Left lobe of liver (tissue), 2 donors: ENCODE data around the gene TBL3. TPM values are rescaled to one million over a fixed set of nuclear protein-coding genes. Genes with fewer than 3 reads are reported as not detected.

Experiments used
- ATAC-seq: fragments of 200-7000 bp; cut with Tn5 transposase; one replicate; pipeline ENCODE4 v1.9.1; 2020; ENCODE audit warnings: mild to moderate bottlenecking, moderate library complexity
- DNase-seq: peaks from one replicate; pipeline ENCODE4 v3.0.0-alpha.2; 2020; ENCODE audit warnings: low spot score
- total RNA-seq: library from RNA; stranded (reverse); gene quantifications from one replicate; pipeline ENCODE4 v1.2.1, GENCODE V29; 2021
- donor health status: DM: no; HTN: no; CAD: no; lungs with moderate emphysema.
- donor health status: DM: no; HTN: yes; CAD: no.

The TBL3 gene
- total RNA-seq, 1 donor from 2014 or later, result 18.6 TPM

DNA sequence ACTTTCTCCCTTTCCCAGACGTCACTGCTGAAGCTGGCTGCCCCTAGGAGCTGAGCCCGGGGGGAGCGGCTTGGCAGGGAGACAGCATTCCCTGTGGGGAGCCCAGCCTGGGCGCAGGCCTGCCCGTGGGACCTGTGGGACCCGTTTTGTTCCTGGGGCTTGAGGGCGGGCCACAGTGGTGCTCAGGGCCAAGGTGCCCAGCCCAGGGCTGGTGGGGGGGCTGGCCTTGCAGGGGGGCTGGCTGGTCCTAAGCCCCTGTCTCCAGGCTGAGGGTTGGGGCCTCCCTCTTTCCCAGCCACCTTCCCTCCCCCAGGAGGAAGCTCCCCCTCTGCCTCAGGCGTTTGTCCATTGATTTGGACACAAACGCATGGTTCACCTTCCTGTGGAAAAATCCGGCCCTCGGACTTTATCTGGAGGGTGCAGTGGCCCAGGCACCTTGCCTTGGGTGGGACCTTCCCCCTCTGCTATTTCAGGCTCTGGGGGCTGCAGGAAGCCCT, 59.3 kb downstream of the TBL3 start:
- DNase-seq (no peak), ATAC-seq (no peak)

Other genes starting within 250 kb of the TBL3 start
- 30.9 TPM for gene NME3, start 200.5 kb upstream of the TBL3 start, total RNA-seq
- gene EME2, start 199.2 kb upstream of the TBL3 start, total RNA-seq, result 6.8 TPM
- 61.4 TPM for gene MRPS34, start 198.9 kb upstream of the TBL3 start, total RNA-seq
- 49.1 TPM for gene SPSB3, start 189.5 kb upstream of the TBL3 start, total RNA-seq
- 37.9 TPM for gene NUBP2, start 189.1 kb upstream of the TBL3 start, total RNA-seq
- gene IGFALS, start 178.3 kb upstream of the TBL3 start, total RNA-seq, result 93.9 TPM
- gene HAGH, start 145.2 kb upstream of the TBL3 start, total RNA-seq, result 176 TPM
- gene FAHD1, start 144.8 kb upstream of the TBL3 start, total RNA-seq, result 53.4 TPM
- 0.20 TPM for gene MEIOB, start 99.9 kb upstream of the TBL3 start, total RNA-seq
- not detected for gene HS3ST6, start 53.6 kb upstream of the TBL3 start, total RNA-seq
- gene MSRB1, start 28.9 kb upstream of the TBL3 start, total RNA-seq, result 124 TPM
- gene RPL3L, start 17.4 kb upstream of the TBL3 start, total RNA-seq, result not detected
- 88.6 TPM for gene NDUFB10, start 12.5 kb upstream of the TBL3 start, total RNA-seq
- gene RPS2, start 7.2 kb upstream of the TBL3 start, total RNA-seq, result 545 TPM
- not detected for gene RNF151, start 5.2 kb upstream of the TBL3 start, total RNA-seq
- gene NOXO1, start 9.4 kb downstream of the TBL3 start, total RNA-seq, result 1.7 TPM
- gene GFER, start 12.1 kb downstream of the TBL3 start, total RNA-seq, result 20.3 TPM
- gene SYNGR3, start 17.9 kb downstream of the TBL3 start, total RNA-seq, result 0.30 TPM
- gene ZNF598, start 37.8 kb downstream of the TBL3 start, total RNA-seq, result 29.9 TPM
- 8.5 TPM for gene NPW, start 47.7 kb downstream of the TBL3 start, total RNA-seq
- 334 TPM for gene NHERF2, start 54.8 kb downstream of the TBL3 start, total RNA-seq
- 109 TPM for gene NTHL1, start 75.8 kb downstream of the TBL3 start, total RNA-seq
- gene TSC2, start 75.9 kb downstream of the TBL3 start, total RNA-seq, result 117 TPM
- gene PKD1, start 163.8 kb downstream of the TBL3 start, total RNA-seq, result 65.0 TPM
- 10.2 TPM for gene RAB26, start 176.6 kb downstream of the TBL3 start, total RNA-seq
- gene TRAF7, start 183.7 kb downstream of the TBL3 start, total RNA-seq, result 44.2 TPM
- 0.05 TPM for gene CASKIN1, start 224.6 kb downstream of the TBL3 start, total RNA-seq
- 16.9 TPM for gene MLST8, start 233.4 kb downstream of the TBL3 start, total RNA-seq
- gene BRICD5, start 238.8 kb downstream of the TBL3 start, total RNA-seq, result 5.3 TPM
- 7.5 TPM for gene PGP, start 242.8 kb downstream of the TBL3 start, total RNA-seq